Measurements from ENCODE around the gene ORM2.

Gene ORM2

GRCh38 chr9:114378883-114379282, 49.2 kb downstream of the ORM2 start:
- TF ChIP-seq POLR2A (IDR thresholded peaks at IDR 0.05; ENCODE audit: extremely low read depth, insufficient read length) (no peak), MYC (IDR thresholded peaks at IDR 0.05; ENCODE audit: low read depth, low read length) (no peak)
- TF ChIP-seq, protein P1, sequence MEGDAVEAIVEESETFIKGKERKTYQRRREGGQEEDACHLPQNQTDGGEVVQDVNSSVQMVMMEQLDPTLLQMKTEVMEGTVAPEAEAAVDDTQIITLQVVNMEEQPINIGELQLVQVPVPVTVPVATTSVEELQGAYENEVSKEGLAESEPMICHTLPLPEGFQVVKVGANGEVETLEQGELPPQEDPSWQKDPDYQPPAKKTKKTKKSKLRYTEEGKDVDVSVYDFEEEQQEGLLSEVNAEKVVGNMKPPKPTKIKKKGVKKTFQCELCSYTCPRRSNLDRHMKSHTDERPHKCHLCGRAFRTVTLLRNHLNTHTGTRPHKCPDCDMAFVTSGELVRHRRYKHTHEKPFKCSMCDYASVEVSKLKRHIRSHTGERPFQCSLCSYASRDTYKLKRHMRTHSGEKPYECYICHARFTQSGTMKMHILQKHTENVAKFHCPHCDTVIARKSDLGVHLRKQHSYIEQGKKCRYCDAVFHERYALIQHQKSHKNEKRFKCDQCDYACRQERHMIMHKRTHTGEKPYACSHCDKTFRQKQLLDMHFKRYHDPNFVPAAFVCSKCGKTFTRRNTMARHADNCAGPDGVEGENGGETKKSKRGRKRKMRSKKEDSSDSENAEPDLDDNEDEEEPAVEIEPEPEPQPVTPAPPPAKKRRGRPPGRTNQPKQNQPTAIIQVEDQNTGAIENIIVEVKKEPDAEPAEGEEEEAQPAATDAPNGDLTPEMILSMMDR (IDR thresholded peaks at IDR 0.05; ENCODE audit: low read depth, low read length), result no peak
- TF ChIP-seq, protein P2, sequence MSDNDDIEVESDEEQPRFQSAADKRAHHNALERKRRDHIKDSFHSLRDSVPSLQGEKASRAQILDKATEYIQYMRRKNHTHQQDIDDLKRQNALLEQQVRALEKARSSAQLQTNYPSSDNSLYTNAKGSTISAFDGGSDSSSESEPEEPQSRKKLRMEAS (IDR thresholded peaks at IDR 0.05; ENCODE audit: low read depth, low read length), result no peak
- DNase-seq (ENCODE audit: low read depth), result no peak
- H3K4me3 ChIP-seq (ENCODE audit: low read depth, low read length), result no peak overlapping the region

Data from NB4 (cell line).